ENCODE results near the gene INSYN1. TPM values are rescaled to one million over a fixed set of nuclear protein-coding genes. Genes with fewer than 3 reads are reported as not detected.
"Not testable (repeated sequence)": the region's sequence is repeated elsewhere in the genome, so short reads cannot be mapped to it uniquely, and the experiment has no call there.

The INSYN1 gene
- total RNA-seq, 1 donor from 2014 or later: 12.7 TPM

DNA sequence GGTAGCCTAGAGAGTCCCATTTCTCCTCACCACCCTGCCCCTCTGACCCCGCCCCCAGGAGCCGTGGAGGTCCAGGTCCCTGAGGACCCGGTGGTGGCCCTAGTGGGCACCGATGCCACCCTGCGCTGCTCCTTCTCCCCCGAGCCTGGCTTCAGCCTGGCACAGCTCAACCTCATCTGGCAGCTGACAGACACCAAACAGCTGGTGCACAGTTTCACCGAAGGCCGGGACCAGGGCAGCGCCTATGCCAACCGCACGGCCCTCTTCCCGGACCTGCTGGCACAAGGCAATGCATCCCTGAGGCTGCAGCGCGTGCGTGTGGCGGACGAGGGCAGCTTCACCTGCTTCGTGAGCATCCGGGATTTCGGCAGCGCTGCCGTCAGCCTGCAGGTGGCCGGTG is 49.5 kb downstream of the INSYN1 start:
- not testable (repeated sequence) for H3K27me3 Mint-ChIP-seq (ENCODE audit: low read depth); H3K4me1 Mint-ChIP-seq; DNase-seq (ENCODE audit: low spot score in 2 of 2, unreplicated experiment in 2 of 2); H3K27ac Mint-ChIP-seq; H3K9me3 Mint-ChIP-seq; H3K4me3 Mint-ChIP-seq
- TF ChIP-seq, protein P1, sequence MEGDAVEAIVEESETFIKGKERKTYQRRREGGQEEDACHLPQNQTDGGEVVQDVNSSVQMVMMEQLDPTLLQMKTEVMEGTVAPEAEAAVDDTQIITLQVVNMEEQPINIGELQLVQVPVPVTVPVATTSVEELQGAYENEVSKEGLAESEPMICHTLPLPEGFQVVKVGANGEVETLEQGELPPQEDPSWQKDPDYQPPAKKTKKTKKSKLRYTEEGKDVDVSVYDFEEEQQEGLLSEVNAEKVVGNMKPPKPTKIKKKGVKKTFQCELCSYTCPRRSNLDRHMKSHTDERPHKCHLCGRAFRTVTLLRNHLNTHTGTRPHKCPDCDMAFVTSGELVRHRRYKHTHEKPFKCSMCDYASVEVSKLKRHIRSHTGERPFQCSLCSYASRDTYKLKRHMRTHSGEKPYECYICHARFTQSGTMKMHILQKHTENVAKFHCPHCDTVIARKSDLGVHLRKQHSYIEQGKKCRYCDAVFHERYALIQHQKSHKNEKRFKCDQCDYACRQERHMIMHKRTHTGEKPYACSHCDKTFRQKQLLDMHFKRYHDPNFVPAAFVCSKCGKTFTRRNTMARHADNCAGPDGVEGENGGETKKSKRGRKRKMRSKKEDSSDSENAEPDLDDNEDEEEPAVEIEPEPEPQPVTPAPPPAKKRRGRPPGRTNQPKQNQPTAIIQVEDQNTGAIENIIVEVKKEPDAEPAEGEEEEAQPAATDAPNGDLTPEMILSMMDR (IDR thresholded peaks at IDR 0.05; ENCODE audit: unreplicated experiment): peak; percentile 18
- H3K36me3 Mint-ChIP-seq: peaks cover 28% of the 10 kb centered on the region

GRCh38 chr15:73702311-73703239 is 50.6 kb downstream of the INSYN1 start:
- DNase-seq (ENCODE audit: low spot score in 2 of 2, unreplicated experiment in 2 of 2); H3K9me3 Mint-ChIP-seq; H3K27me3 Mint-ChIP-seq (ENCODE audit: low read depth); H3K4me1 Mint-ChIP-seq; H3K4me3 Mint-ChIP-seq; H3K27ac Mint-ChIP-seq: not testable (repeated sequence)
- H3K36me3 Mint-ChIP-seq: peaks cover 22% of the 10 kb centered on the region
- TF ChIP-seq, protein P1 (IDR thresholded peaks at IDR 0.05; ENCODE audit: unreplicated experiment): peak; percentile 18

DNA sequence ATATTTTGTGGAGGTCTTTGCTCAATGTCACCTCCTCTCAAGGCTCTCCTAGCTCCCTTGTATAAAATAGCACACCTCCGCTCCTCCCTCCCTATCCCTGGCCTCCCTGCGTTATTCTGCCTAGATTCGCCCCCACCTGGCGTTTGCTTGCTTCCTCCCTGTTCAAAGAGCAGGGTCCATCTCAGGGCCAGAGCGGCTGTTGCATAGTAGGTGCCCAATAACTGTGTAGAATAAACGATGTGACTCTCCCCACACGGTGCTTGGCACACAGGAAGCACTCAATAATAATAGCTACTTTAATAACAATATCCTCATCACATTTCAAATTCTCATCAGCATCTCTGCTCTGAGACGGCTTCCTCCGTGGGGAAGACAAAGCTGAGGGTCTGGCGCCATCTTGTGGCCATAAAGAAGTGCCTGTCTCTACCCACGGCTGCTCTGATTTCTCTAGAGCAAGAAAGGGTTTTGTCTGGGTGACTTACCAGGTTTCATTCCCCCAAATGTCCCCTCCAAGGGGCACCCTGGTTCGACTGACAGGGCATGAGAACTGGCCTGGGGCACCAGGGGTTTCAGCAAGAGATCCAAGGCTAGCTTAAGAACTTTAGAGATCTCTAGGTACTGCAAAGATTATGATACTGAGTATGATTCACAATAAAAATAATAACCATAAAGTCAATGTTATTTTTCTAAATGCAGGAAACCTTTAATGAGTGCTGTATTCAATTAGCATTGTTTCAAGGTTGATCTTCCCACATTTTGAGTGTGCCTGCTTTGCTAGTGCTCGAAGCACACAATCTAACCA is 52.9 kb downstream of the INSYN1 start:
- H3K36me3 Mint-ChIP-seq: peaks cover 13% of the 10 kb centered on the region
- peaks cover 16% of the 10 kb centered on the region for H3K4me1 Mint-ChIP-seq
- TF ChIP-seq, protein P1 (IDR thresholded peaks at IDR 0.05; ENCODE audit: unreplicated experiment): peak; percentile 87
- peak; percentile 48 to 73 for DNase-seq (ENCODE audit: low spot score in 2 of 2, unreplicated experiment in 2 of 2)
- H3K9me3 Mint-ChIP-seq: no peaks in the 10 kb centered on the region
- peak overlapping the region; percentile 89 for H3K27ac Mint-ChIP-seq
- no peak overlapping the region for H3K4me3 Mint-ChIP-seq
- no peaks in the 10 kb centered on the region for H3K27me3 Mint-ChIP-seq (ENCODE audit: low read depth)

DNA sequence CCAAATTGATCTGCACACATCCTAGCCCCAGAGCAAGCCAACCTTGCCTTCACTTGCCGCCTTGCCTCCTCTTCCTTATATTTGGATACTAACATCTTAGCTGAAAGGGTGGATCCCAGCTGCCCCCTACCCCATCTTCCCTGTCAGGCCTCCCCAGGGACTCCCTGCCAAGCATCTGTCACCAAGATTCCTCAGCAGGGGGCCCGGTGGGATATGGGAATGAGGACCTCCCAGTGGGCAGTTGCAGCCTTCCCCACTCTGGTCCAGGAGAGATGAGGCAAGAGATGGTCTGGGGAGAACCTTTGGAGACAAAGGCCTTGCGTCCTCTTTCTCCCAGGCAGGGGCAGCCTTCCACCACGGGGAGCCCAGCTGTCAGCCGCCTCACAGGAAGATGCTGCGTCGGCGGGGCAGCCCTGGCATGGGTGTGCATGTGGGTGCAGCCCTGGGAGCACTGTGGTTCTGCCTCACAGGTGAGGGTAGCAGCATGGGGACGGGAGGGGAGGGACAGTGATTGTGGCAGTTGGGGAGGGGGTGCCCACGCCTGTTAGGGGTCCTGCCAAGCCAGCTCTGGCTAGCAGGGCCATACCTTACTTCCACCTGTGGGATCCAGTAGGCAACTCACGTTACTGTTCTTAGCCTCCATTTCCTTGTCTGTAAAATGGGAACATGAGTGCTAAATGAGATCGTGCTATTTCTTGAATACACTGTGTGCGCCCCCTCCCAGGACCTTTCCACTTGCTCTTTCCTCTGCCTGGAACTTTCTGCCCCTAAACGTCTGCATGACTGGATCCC is 53.7 kb downstream of the INSYN1 start:
- H3K4me1 Mint-ChIP-seq: peaks cover 16% of the 10 kb centered on the region
- no peak overlapping the region for H3K27ac Mint-ChIP-seq
- TF ChIP-seq, protein P1 (IDR thresholded peaks at IDR 0.05; ENCODE audit: unreplicated experiment): no peak
- DNase-seq (ENCODE audit: low spot score in 2 of 2, unreplicated experiment in 2 of 2): no peak
- H3K27me3 Mint-ChIP-seq (ENCODE audit: low read depth): no peaks in the 10 kb centered on the region
- no peaks in the 10 kb centered on the region for H3K9me3 Mint-ChIP-seq
- H3K4me3 Mint-ChIP-seq: no peak overlapping the region
- H3K36me3 Mint-ChIP-seq: peaks cover 5% of the 10 kb centered on the region

GRCh38 chr15:73697033-73697467 is 56.1 kb downstream of the INSYN1 start:
- peak overlapping the region; percentile 71 for H3K27ac Mint-ChIP-seq
- no peaks in the 10 kb centered on the region for H3K9me3 Mint-ChIP-seq
- no peak overlapping the region for H3K4me3 Mint-ChIP-seq
- peaks cover 2% of the 10 kb centered on the region for H3K36me3 Mint-ChIP-seq
- peak; percentile 39 to 51 for DNase-seq (ENCODE audit: low spot score in 2 of 2, unreplicated experiment in 2 of 2)
- H3K4me1 Mint-ChIP-seq: peaks cover 16% of the 10 kb centered on the region
- no peaks in the 10 kb centered on the region for H3K27me3 Mint-ChIP-seq (ENCODE audit: low read depth)
- TF ChIP-seq, protein P1 (IDR thresholded peaks at IDR 0.05; ENCODE audit: unreplicated experiment): no peak
